Stomach (tissue), 4 donors: ENCODE data around the gene SNTG2.

Experiments used
- CTCF ChIP-seq, 7 experiments: fragments of 450-650 bp in 4 of 7; fragments of 200-600 bp in 3 of 7; sonication (generic) in 3 of 7; IDR thresholded peaks; one replicate each; pipeline ENCODE4 v1.5.1; 2016 to 2019; ENCODE audit warnings: antibody characterized with exemption in 7 of 7, control low read depth in 2 of 7, mild to moderate bottlenecking in 1 of 7
- EP300 ChIP-seq: sonication (generic); formaldehyde crosslinking; IDR thresholded peaks from one replicate; pipeline ENCODE4 v1.6.1; 2017; ENCODE audit warnings: antibody characterized with exemption
- POLR2A ChIP-seq, 4 donors: fragments of 450-650 bp; IDR thresholded peaks; one replicate each; pipeline ENCODE4 v1.6.1; 2016; ENCODE audit warnings: antibody characterized with exemption in 4 of 4, control low read depth in 2 of 4, mild to moderate bottlenecking in 1 of 4, moderate library complexity in 1 of 4

GRCh38 chr2:1049691-1050090 is 99.0 kb downstream of the SNTG2 start:
- TF ChIP-seq CTCF (IDR thresholded peaks at IDR 0.05) (no peak), POLR2A (IDR thresholded peaks at IDR 0.05) (no peak), EP300 (no peak)
